Lower leg skin (tissue), 3 donors: Measurements from ENCODE around the gene MME.

ENCODE experiments used
- POLR2A ChIP-seq, 2 donors: fragments of 450-650 bp; IDR thresholded peaks; one replicate each; pipeline ENCODE4 v1.6.1; 2016 to 2017; ENCODE audit warnings: antibody characterized with exemption in 2 of 2, mild to moderate bottlenecking in 1 of 2, moderate library complexity in 1 of 2
- TF ChIP-seq, protein P1 (sequence below), 3 donors: fragments of 450-650 bp; IDR thresholded peaks; one replicate each; pipeline ENCODE4 v1.5.1; 2016; ENCODE audit warnings: antibody characterized with exemption in 3 of 3, mild to moderate bottlenecking in 3 of 3, moderate library complexity in 2 of 3

DNA sequence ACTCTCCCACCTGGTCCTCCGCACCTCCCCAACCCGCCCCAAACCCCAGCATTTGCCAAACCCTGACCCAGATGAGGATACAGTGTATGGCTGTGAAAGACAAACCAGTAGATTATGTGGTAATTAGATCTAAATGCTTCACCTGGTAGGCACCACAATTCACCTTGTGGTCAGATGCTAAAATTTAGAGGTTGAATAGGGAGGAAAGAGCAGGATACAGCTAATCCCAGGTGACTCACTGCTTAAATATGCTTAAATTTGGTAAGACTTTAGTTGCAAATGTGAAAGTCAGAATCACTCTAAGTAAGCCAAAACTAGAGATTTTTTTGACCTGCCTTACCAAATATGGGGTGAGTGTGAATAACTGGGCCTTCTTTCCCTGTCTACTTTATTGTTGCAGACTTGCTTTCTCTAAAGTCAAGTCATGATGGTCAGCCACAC is 105.5 kb downstream of the MME start:
- no peak for TF ChIP-seq POLR2A (IDR thresholded peaks at IDR 0.05)
- TF ChIP-seq, protein P1, sequence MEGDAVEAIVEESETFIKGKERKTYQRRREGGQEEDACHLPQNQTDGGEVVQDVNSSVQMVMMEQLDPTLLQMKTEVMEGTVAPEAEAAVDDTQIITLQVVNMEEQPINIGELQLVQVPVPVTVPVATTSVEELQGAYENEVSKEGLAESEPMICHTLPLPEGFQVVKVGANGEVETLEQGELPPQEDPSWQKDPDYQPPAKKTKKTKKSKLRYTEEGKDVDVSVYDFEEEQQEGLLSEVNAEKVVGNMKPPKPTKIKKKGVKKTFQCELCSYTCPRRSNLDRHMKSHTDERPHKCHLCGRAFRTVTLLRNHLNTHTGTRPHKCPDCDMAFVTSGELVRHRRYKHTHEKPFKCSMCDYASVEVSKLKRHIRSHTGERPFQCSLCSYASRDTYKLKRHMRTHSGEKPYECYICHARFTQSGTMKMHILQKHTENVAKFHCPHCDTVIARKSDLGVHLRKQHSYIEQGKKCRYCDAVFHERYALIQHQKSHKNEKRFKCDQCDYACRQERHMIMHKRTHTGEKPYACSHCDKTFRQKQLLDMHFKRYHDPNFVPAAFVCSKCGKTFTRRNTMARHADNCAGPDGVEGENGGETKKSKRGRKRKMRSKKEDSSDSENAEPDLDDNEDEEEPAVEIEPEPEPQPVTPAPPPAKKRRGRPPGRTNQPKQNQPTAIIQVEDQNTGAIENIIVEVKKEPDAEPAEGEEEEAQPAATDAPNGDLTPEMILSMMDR (IDR thresholded peaks at IDR 0.05) = no peak
